Measurements from ENCODE around the gene RCL1. TPM values are rescaled to one million over a fixed set of nuclear protein-coding genes. Genes with fewer than 3 reads are reported as not detected.

RCL1 gene
- polyA plus RNA-seq, 1 of the 3 experiments (the other 2 are of a cell fraction): 18.4 TPM

DNA sequence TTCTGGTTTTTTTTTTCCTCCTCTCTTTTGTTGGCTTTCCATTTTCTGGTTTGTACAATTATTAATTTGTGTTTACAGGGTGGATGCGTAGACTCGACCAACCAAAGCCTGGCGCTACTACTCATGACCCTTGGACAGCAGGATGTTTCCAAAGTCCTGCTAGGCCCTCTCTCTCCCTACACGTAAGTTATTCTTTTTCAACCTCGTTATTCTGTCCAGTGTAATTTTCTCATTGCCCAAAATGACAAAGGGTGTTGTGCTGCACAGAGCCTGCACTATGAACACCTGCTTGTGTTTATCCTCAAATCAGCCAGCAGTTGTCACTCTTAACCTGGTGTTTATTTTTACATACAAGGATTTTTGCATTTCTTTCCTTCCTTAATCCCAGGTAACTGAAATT, 56.6 kb downstream of the RCL1 start:
- 93% methylated on average over 5 of the region's 5 CpGs for WGBS (ENCODE audit: low lambda C conversion rate)
- H4K20me1 ChIP-seq (ENCODE audit: insufficient read depth): no peaks in the 10 kb centered on the region
- H3K9me3 ChIP-seq: no peaks in the 10 kb centered on the region
- H3F3A ChIP-seq (replicated peaks; ENCODE audit: insufficient read depth): peaks cover 5% of the 10 kb centered on the region
- H3K36me3 ChIP-seq (replicated peaks in 1 of 2; ENCODE audit: control insufficient read depth in 1 of 2, insufficient read depth in 2 of 2, low read length in 1 of 2): peaks cover 8 to 53% of the 10 kb centered on the region in 2 experiments
- DNase-seq: no peak
- ChIA-PET POLR2A (no interaction called here), CTCF (no interaction called here)
- H3K4me1 ChIP-seq (ENCODE audit: control insufficient read depth in 1 of 2, insufficient read depth in 2 of 2, low read depth in 1 of 2, low read length in 1 of 2): peaks cover 0 to 4% of the 10 kb centered on the region in 2 experiments; a peak in 1 of 4 replicates
- no peak overlapping the region for H3K4me2 ChIP-seq
- no peak overlapping the region for H2AFZ ChIP-seq (ENCODE audit: low read depth)
- H3K4me3 ChIP-seq (ENCODE audit: low read depth in 2 of 2, low read length in 1 of 2): no peak overlapping the region
- no peak overlapping the region for H3K9ac ChIP-seq
- no peaks in the 10 kb centered on the region for H3K9me2 ChIP-seq
- no peaks in the 10 kb centered on the region for H3K27me3 ChIP-seq (ENCODE audit: insufficient read depth)
- no peak overlapping the region for H3K27ac ChIP-seq (ENCODE audit: low read depth in 2 of 2, low read length in 1 of 2)
- H3K79me2 ChIP-seq (ENCODE audit: insufficient read depth): no peaks in the 10 kb centered on the region
- TF ChIP-seq EZH2phosphoT487 (IDR thresholded peaks at IDR 0.05; ENCODE audit: borderline replicate concordance, low read depth): no peak
- no peak for TF ChIP-seq JUND (IDR thresholded peaks at IDR 0.05)
- no peak for TF ChIP-seq YY1 (IDR thresholded peaks at IDR 0.05; ENCODE audit: low read depth)
- TF ChIP-seq, protein P1, sequence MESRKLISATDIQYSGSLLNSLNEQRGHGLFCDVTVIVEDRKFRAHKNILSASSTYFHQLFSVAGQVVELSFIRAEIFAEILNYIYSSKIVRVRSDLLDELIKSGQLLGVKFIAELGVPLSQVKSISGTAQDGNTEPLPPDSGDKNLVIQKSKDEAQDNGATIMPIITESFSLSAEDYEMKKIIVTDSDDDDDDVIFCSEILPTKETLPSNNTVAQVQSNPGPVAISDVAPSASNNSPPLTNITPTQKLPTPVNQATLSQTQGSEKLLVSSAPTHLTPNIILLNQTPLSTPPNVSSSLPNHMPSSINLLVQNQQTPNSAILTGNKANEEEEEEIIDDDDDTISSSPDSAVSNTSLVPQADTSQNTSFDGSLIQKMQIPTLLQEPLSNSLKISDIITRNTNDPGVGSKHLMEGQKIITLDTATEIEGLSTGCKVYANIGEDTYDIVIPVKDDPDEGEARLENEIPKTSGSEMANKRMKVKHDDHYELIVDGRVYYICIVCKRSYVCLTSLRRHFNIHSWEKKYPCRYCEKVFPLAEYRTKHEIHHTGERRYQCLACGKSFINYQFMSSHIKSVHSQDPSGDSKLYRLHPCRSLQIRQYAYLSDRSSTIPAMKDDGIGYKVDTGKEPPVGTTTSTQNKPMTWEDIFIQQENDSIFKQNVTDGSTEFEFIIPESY (IDR thresholded peaks at IDR 0.05; ENCODE audit: borderline replicate concordance, low read depth): no peak
- no peak for TF ChIP-seq EP300 (IDR thresholded peaks at IDR 0.05; ENCODE audit: borderline replicate concordance in 1 of 2, low read depth in 1 of 2, low read length in 1 of 2)

GRCh38 chr9:4850603-4851310, 58.0 kb downstream of the RCL1 start:
- Histone ChIP-seq H3K79me2 (ENCODE audit: insufficient read depth) (no peaks in the 10 kb centered on the region), H3K36me3 (replicated peaks in 1 of 2; ENCODE audit: control insufficient read depth in 1 of 2, insufficient read depth in 2 of 2, low read length in 1 of 2) (peaks cover 8 to 39% of the 10 kb centered on the region in 2 experiments), H3K9me2 (no peaks in the 10 kb centered on the region), H3F3A (replicated peaks; ENCODE audit: insufficient read depth) (peaks cover 5% of the 10 kb centered on the region), H3K4me1 (ENCODE audit: control insufficient read depth in 1 of 2, insufficient read depth in 2 of 2, low read depth in 1 of 2, low read length in 1 of 2) (peaks cover 0 to 10% of the 10 kb centered on the region in 2 experiments; a peak in 2 of 4 replicates), H3K27me3 (ENCODE audit: insufficient read depth) (no peaks in the 10 kb centered on the region), H3K9ac (no peak overlapping the region), H3K27ac (ENCODE audit: low read depth in 2 of 2, low read length in 1 of 2) (no peak overlapping the region; a peak in 1 of 4 replicates), H3K4me2 (no peak overlapping the region), H4K20me1 (ENCODE audit: insufficient read depth) (no peaks in the 10 kb centered on the region), H2AFZ (ENCODE audit: low read depth) (no peak overlapping the region), H3K9me3 (no peaks in the 10 kb centered on the region), H3K4me3 (ENCODE audit: low read depth in 2 of 2, low read length in 1 of 2) (no peak overlapping the region)
- no peak for DNase-seq
- ChIA-PET POLR2A (interaction anchor here (1.0 kb wide), 1 partner anchor 58 kb away, joined by 3 read pairs; the partner anchor contains the start of gene RCL1), CTCF (interaction anchor here (1.2 to 1.4 kb wide), 3 partner anchors 8 to 138 kb away, joined by 3 to 4 read pairs (median 4); no protein-coding TSS in a partner anchor)
- TF ChIP-seq FOXM1 (IDR thresholded peaks at IDR 0.05; ENCODE audit: low read depth) (no peak), SIN3A (IDR thresholded peaks at IDR 0.05; ENCODE audit: borderline replicate concordance, low read depth, low read length) (no peak), TEAD4 (IDR thresholded peaks at IDR 0.05; ENCODE audit: borderline replicate concordance, insufficient read depth) (no peak), TCF12 (IDR thresholded peaks at IDR 0.05) (no peak), JUND (IDR thresholded peaks at IDR 0.05) (no peak), EP300 (IDR thresholded peaks at IDR 0.05; ENCODE audit: borderline replicate concordance in 1 of 2, low read depth in 1 of 2, low read length in 1 of 2) (no peak), FOSL2 (IDR thresholded peaks at IDR 0.05; ENCODE audit: borderline replicate concordance, low read depth) (no peak), EZH2phosphoT487 (IDR thresholded peaks at IDR 0.05; ENCODE audit: borderline replicate concordance, low read depth) (no peak), RFX5 (IDR thresholded peaks at IDR 0.05; ENCODE audit: low read length) (no peak), RXRA (IDR thresholded peaks at IDR 0.05; ENCODE audit: borderline replicate concordance, low read depth) (no peak), ELF1 (IDR thresholded peaks at IDR 0.05) (no peak), USF1 (IDR thresholded peaks at IDR 0.05; ENCODE audit: borderline replicate concordance, low read depth) (no peak), IRF3 (IDR thresholded peaks at IDR 0.05; ENCODE audit: low read depth, low read length) (no peak), FOXJ3 (CRISPR knock-in tag; IDR thresholded peaks at IDR 0.05) (no peak), CHD2 (IDR thresholded peaks at IDR 0.05; ENCODE audit: low read length, partially characterized antibody) (no peak)
- 93% methylated on average over 6 of the region's 9 CpGs for WGBS (ENCODE audit: low lambda C conversion rate)
